ENCODE results near the gene CELSR1.

DNA sequence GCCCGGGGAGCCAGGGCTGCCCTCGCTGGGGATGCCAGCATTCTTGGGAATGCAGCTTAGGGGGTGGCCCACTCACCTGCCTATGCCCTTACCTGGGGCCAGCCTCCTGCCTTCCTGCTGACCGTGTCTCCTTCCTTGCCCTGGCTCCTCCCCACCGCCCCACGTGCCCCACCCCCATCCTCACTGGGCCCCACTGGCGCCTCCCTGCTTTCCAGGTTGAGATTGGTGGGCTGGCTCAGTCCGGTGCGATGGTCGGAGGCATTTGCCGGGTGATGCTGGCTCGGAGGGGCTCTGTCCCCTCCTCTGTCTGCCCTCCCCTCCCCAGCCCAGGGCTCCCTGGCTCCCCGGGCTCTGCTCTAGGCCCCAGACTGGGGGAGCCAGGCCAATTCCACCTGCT lies 48.7 kb upstream of the CELSR1 start:
- TF ChIP-seq, protein P1, sequence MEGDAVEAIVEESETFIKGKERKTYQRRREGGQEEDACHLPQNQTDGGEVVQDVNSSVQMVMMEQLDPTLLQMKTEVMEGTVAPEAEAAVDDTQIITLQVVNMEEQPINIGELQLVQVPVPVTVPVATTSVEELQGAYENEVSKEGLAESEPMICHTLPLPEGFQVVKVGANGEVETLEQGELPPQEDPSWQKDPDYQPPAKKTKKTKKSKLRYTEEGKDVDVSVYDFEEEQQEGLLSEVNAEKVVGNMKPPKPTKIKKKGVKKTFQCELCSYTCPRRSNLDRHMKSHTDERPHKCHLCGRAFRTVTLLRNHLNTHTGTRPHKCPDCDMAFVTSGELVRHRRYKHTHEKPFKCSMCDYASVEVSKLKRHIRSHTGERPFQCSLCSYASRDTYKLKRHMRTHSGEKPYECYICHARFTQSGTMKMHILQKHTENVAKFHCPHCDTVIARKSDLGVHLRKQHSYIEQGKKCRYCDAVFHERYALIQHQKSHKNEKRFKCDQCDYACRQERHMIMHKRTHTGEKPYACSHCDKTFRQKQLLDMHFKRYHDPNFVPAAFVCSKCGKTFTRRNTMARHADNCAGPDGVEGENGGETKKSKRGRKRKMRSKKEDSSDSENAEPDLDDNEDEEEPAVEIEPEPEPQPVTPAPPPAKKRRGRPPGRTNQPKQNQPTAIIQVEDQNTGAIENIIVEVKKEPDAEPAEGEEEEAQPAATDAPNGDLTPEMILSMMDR (IDR thresholded peaks at IDR 0.05): no peak
- no peak for TF ChIP-seq POLR2A (IDR thresholded peaks at IDR 0.05)
- TF ChIP-seq POLR2AphosphoS5 (IDR thresholded peaks at IDR 0.05): no peak
